DMS53 treated with DMSO at 0.1 percent for 48 hours (cell line): ENCODE results near the gene DLX3.
A peak's percentile ranks its signal among the peaks of the same experiment; 100 is the strongest.

Experiments
- DNase-seq: peaks from one replicate; lab custom pipeline; 2025; ENCODE audit not compliant: unreplicated experiment; lab: John Stamatoyannopoulos, UW

The DLX3 gene

DNA sequence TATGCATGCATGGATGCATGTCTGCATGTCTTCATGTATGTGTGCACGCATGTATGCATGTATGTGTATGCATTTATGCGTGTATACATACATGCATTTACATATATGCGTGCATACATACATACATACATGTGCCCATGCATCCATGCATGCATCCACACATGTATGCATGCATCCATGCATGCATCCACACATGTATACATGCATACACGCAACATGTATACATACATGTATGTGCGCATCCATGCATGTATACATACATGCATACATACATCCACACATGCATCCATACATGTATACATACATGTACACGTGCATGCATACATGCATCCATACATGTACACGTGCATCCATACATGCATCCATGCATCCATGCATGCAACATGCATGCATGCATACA, 29.8 kb upstream of the DLX3 start:
- no peak for DNase-seq

DNA sequence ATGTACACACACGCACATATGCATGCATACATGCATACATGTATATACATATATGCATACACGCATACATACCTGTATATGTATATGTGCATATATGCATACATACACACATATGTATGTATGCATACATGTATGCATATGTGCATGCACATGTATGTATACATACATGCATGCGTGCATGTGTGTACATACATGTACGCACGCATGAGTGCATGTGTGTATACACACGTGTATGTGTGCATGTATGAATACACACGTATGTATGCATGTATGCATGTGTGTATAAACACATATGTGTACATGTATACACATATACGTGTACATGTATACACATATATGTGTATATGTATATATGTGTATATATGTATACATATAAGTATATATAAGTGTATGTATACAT, 28.5 kb upstream of the DLX3 start:
- no peak for DNase-seq

DNA sequence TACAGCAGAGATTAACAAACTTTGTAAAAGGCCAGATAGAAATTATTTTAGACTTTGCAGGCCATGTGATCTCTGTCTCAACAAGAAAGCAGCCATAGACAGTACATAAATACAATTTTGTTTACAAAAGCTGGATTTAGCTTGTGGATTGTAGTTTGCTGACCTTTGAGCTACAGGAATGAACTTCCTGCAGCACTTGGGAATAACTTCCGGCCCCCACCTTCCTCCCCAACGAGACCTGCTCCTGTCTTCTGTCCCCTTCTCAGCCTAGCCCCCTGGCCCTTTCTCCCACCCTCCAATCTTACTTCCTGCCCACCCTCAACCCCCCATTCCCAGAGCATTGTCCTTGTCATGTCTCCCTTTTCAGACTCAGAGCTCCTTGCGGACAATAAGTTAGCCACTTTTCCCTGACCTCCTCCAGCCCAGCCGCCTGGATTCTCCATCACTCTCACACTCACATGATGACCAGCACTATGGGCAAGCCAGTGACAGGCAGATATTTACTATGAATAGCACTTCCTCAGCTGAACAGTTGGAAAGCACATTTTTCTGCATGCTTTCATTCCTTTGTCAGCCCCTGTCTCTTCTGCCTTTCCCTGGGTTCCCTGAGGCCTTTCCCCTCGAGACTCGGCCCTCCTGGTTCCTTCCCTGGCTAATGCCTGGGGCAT, 27.6 kb upstream of the DLX3 start:
- DNase-seq, result no peak

DNA sequence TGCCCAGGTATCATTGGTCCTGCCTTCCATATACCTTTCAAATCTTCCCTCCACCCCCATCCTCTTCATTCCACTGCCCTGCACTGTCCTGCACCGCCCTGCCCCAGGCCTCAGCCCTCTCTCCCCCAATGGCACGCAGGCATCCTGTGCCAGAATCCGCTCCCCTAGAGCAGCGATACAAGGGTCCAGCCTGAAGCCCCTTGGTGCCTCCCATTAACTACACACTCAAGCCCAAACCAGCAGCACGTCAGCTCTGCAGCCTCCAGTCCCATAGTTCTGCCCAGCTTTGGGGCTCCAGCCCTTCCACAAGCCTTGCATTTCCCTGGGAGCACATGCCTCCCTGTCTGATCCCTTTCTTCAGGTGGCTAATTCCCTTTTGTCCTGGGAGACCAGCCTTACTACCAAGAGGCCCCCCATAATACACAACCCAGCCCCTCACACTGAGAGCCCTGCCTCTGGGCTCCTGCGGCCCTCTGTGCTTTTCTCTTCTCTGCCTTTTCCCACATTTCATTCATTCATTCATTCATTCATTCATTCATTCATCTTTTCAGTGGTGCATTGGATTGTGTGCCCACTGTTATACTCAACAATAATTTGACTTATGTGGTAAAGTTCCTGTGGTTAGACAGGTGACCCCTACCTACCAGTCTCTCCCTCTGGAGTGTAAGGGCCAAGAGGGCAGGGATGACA, 26.8 kb upstream of the DLX3 start:
- no peak for DNase-seq

DNA sequence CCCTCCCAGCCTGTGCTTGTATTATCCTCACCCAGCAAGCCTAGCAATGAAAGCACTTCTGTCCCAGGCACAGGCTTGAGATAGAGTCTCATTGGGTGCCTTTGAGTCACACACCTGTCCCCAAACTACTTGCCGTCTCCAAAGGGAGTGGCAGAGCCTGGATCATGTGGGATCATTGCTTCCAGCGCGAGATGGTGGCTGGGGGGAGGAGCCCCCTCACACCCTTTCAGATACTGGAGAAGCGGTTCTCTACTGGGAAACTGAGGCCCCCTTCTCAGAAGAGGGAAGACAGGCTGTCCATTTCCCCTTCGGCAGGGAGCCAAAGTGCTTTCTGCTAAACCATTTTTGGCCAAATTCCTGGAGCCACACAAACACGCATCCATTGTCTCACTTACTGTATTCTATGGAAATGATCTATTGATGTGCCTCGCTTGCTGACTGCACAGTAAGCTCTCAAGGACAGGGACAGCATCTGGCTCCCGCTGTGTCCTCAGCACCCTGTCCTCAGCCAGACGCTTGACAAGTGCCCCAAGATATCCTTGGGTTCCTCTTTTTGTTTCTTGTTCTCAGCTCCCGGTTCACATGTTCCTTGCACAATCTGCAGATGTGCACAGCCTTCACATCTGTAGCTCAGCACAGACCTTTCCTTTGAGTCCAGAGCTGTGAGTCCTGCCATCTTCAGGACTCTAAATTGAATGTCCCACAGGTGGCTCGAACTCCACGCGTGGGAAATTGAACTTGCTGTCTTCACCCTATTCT, 26.0 kb upstream of the DLX3 start:
- no peak for DNase-seq

DNA sequence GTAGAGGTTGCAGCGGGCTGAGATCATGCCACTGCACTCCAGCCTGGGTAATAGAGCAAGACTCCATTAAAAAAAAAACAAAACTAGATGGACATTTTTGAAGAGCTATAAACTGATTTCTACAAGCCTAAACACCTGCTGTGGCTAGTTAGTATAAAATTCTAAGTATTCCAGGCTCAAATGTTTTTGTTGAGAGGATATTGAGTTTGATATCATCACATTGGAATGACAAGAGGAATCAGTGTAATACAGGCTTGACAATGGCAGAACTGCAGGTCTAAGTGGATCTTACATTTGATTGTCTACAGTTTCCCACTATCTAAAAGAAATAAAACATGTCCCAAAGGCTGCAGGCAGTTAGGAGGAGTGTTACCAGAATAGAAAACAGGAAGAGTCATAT, 23.9 kb upstream of the DLX3 start:
- DNase-seq, result no peak

DNA sequence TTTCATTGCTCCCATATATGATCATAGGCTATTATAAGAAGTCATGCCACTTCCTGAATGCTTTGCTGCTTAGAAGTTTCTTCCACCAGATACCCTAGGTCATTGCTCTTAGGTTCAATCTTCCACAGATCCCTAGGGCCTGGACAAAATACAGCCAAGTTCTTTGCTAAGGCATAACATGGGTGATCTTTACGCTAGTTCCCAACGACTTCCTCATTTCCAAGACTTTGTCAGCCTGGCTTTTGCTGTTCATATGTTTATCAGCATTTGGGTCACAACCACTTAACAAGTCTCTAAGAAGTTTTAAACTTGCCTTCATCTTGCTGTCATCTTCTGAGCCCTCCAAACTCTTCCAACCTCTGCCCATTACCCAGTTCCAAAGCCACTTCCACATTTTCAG, 20.1 kb upstream of the DLX3 start:
- DNase-seq, result no peak

DNA sequence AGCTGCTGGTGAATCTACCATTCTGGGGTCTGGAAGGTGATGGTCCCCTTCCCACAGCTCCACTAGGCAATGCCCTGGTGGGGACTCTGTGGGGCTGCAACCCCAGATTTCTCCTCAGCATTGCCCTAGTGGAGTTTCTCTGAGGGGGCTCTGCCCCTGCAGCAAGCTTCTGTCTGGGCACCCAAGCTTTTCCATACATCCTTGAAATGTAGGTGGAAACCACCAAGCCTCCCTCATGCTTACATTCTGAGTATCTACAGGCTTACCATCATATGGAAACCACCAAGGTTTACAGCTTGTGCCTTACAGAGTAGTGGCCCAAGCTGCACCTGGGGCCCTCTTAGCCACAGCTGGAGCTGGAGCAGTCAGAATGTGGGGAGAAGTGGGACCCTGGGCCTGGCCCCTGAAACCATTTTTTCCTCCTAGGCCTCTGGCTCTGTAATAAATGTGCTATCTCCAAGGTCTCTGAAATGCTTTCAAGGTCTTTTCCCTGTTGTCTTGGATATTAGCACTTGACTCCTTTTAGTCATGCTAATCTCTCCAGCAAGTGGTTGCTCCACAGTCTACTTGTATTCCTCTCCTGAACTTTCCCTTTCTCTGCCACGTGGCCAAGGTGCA, 19.6 kb upstream of the DLX3 start:
- DNase-seq, result no peak

DNA sequence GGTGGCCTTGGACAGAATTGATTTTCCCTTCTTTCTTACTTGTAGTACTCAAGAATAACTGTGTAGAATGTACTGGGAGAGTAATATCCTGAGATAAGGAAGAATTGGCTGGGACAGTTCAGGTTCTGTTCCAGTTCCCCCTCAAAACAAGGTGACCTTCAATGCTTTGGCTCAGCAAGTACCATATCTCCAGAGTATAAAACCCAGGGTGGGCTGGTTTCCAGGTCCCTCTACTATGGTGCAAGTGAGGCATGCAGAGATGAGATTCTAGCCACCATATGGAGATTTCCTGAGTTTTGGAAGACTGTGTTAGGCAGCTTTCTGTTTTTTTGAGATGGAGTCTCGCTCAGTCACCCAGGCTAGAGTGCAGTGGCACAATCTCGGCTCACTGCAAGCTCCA, 18.1 kb upstream of the DLX3 start:
- DNase-seq, result no peak

DNA sequence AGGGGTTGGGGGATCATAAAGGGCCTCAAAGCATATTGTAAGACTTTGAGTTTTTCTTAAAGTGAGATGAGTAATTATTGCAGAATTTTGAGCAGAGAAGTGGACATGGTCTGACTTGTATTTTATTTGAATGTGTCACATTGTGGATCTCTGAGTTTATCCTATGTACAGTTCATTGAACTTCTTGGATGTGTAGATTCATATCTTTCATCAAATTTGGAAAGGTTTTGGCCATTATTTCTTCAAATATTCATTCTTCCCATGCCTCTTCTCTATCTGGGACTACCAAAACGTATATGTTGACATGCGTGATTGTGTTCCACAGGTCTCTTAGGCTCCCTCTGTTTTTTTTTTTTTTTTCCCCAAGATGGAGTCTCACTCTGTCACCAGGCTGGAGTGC, 14.3 kb upstream of the DLX3 start:
- no peak for DNase-seq

DNA sequence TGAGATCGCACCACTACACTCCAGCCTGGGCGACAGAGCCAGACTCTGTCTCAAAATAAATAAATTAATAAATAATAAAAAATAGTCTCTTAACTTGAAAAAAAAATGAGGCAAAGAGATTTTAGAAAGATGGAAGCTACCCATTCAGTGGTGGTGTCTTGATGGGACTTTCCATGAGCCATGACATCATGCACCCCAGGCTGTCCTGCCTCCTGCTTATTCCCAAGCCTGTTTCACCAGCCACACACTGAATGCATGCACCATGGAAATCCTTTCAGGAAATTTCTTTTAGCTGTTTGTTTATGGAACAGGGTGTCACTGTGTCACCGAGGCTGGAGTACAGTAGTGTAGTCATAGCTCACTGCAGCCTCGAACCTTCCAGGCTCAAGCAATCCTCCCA, 8.9 kb upstream of the DLX3 start:
- no peak for DNase-seq

DNA sequence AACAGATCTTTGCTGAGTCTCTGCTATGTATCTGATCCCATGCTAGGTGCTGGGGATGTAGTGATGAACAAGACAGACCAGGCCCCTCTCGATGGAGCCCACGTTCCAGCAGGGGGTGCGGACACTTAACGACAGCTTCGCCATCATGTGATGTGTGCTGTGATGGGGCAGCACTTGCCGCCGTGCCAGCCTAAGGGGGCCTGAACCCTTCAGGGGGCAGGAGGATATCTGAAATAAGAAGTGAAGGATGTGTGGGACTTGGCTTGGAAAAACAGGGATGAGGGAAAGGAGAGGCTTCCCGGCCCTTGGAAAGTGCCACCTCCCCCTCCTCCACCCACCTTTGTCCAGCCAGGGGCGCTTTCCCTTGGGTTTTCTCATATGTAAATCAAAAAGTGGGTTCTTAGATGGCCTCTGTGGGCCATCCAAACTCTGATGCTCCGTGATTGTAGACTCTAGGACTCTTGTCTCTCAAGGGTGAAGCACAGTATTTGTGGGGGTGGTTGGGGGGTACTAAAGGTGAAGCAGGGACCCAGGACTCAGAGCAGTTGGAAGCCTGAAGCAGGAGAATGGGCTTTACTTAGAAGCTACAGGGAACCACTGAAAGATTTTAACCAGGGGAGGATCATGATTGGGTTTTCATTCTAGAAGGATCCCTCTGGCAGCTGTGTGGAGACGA, 4.0 kb upstream of the DLX3 start:
- DNase-seq, result no peak

DNA sequence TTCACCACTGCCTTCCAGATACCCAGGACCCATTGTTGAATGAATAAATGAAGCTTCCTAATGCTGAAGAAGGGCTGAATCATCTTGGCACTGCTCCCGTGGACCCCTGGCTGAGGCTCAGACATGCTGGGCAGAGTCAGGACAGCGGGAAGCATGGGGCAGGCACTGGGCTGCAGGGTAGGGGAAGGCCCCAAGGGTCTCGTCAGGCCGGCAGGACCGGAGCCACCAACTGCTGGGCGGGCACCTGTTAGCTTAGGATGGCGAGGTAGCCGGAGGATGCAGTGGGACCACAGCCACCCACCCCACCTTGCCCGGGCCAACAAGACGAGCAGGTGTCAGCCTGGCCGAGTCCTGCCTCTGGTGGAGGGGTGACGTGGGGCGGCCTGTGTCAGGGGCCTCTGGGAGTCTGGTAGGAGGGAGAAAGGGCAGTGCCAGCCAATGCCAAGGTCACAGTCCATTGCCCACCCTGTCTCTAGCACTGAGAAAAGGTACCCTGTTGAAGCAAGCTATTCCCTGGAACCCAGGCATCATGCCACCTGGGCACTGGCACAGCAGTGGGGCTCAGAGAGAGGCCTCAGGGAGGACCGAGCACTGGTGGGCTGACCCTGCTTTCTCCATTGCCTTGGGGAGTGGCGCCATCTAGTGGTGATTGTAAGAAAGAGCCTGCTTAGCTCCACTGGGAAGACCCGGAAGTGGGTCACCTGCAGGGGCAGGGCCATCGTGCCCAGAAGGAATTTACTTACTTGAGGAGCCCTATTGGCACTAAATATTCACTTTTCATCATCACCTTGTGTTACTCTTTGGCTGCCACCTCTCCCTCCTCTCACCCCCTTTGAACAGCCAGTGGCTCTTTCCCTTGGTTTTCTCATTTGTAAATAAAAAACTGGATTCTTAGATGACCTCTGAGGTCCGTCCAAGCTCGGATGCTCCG, 3.0 kb upstream of the DLX3 start:
- peak; percentile 94 for DNase-seq

DNA sequence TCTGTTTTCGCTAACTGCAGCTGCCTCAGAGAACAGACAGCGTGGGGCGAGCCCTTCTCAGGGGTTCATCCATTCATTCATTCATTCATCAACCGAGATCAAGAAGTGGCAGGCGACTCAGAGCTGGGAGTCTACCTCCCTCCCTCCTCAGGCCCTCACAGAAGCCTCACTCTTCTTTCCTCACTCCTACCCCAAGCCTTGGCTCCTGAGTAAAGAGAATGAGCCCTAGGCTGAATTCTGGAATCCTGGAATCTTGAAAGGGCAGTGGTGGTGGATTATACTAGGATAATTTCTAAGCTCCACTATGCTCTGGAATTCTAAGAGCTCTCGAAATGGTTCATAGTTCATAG, 2.3 kb upstream of the DLX3 start:
- DNase-seq, result no peak

DNA sequence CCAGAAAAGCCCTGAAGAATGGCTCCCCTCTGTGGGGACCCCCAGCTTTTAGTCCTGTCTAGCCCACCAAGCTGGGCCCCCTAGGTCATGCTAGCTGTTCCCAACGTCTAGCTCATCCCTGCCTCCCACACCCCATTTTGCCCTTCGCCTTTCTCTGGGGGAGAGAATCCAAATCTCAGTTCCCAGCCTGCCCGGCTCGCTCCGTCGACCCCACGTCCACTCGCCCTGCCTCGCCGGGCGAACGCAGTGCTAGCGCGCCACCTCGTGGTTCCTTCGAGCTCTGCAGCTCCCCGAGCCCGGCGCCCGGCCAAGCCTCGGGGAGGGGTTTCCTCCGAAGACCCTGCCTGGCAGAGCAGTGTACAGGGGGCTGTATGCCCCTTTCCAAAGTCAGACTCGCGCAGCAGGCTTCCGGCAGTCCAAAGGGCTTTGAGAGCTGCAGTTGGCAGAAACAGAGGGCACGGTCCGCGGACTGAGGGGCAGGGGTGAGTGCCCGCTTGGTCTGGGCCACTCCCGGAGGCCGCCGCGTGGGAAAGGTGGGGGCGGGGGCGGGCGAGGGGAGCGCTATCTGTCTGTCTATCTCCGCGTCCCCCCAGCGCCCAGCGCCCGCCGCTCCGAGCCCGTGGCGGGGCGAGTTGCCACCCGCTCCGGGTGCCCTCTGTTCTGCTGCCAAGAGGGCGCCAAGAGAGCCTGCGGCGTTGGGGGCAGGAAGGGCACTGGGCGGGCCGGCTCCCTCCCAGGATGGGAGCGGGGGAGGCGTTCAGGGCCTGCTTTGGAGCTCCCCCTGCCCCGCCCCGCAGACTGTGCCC, 1.7 kb upstream of the DLX3 start:
- DNase-seq, result peak; percentile 17

DNA sequence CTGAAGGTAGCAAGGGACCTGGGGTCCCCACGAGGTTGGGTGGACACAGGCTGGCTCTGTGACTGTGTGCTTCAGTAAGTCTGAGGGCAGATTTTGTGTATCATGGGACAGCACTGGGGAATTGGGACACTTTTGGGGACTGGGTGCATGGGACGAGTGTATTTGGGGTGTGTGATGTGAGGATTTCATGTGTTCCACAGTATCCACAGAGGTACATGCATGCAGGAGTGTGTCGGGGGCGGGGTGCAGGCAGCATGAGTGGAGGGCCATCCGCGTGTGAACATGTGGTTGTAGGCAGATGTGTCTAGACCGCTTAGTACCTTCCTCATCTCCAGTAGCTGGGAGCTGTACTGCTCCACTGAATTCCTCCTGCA, 1.1 kb upstream of the DLX3 start:
- DNase-seq, result no peak

DNA sequence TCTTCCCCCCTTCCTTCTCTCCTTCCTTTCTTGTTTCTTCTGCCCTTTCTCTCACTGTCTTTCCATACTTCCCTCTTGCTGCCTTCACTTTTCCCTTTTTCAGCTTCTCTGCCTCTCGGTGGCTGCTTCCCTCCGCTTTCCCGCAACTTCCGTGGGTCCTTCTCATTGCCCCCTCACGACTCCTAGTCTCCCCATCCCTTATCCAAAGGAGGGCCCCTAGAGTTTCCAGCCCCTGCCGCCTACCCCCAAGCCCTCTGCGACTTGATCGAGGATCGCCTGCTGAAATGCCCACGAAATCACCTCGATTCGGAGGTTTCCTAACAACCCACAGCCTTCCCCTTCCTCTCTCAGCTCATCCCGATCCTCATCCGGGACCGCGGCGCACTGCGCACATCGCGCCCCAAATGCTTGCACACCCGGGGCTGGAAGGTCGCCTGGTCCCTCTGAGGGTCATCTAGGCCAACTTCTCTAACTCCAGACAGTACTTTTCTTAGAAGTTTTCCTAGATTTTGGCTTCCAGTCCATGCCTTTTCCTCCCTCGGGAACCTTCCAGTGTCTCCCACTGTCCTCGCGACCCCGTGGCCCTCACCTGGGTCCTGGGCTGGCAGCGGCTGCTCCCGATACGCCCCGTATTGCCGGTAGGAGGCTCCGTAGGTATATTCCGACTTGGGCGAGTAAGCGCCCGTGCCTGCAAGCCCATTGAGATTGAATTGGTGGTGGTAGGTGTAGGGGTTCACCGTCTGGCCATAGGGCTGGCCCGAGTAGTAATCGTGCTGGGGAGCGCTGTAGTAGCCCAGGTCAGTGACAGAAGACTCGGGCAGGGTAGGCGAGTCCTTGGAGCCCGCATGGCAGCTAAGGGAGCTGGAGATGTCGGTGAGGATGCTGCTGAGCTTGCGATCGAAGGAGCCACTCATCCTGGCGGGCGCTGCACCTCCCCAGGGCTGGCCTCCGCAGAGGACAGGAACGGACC, 654 bp downstream of the DLX3 start:
- DNase-seq, result no peak

DNA sequence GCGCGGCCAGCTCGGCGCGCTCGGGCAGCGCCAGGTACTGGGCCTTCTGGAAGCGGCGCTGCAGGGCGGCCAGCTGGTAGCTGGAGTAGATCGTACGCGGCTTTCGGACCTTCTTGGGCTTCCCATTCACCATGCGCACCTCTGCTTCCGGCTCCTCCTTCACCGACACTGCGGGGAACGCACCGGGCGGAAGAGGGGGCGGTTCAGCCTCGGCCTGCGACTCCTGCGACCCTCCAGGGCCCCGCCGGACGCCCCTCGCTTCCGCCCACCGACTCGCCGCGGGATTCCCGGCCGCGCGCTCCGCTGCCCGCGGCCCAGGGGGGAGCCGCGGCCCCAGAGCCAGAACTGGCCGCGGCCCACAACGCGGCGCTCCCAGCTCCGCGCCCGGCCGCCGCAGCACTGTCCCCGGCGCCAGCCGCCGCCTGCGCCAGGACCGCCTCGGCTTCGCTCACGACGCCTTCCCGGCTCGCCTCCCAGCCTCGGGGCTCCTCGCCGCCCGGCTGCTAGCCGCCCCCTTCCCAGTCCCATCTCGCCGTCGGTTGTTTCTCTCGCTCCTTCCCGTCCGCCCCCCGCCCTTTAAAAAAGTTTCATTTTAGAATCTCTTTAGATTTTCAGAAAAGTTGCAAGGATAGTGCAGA, 1.5 kb downstream of the DLX3 start:
- DNase-seq, result peak; percentile 23
